ENCODE measurements around the gene ZNF618. TPM values are rescaled to one million over a fixed set of nuclear protein-coding genes. Genes with fewer than 3 reads are reported as not detected.

The ZNF618 gene
- total RNA-seq, 1 experiment from 2014 or later = 3.4 TPM

- no peak for DNase-seq (ENCODE audit: low spot score)
Measured at GRCh38 chr9:113911850-113912557, 35.9 kb downstream of the ZNF618 start.

- DNase-seq (ENCODE audit: low spot score) = no peak
Measured at GRCh38 chr9:113912816-113913215, 36.7 kb downstream of the ZNF618 start.

- no peak for DNase-seq (ENCODE audit: low spot score)
Measured at GRCh38 chr9:113913426-113914195, 37.5 kb downstream of the ZNF618 start.

- no peak for DNase-seq (ENCODE audit: low spot score)
Measured at GRCh38 chr9:113914517-113914916, 38.4 kb downstream of the ZNF618 start.

- DNase-seq (ENCODE audit: low spot score) = no peak
Measured at GRCh38 chr9:113915817-113916434, 39.8 kb downstream of the ZNF618 start.

- DNase-seq (ENCODE audit: low spot score) = no peak
Measured at GRCh38 chr9:113916931-113917330, 40.8 kb downstream of the ZNF618 start.

GRCh38 chr9:113918697-113919350, 42.7 kb downstream of the ZNF618 start:
- DNase-seq (ENCODE audit: low spot score) = no peak

GRCh38 chr9:113919382-113919781, 43.3 kb downstream of the ZNF618 start:
- no peak for DNase-seq (ENCODE audit: low spot score)

GRCh38 chr9:113919871-113920270, 43.8 kb downstream of the ZNF618 start:
- DNase-seq (ENCODE audit: low spot score) = no peak

GRCh38 chr9:113920872-113921271, 44.8 kb downstream of the ZNF618 start:
- DNase-seq (ENCODE audit: low spot score) = no peak

GRCh38 chr9:113921396-113921925, 45.4 kb downstream of the ZNF618 start:
- DNase-seq (ENCODE audit: low spot score) = no peak

GRCh38 chr9:113922160-113922559, 46.1 kb downstream of the ZNF618 start:
- no peak for DNase-seq (ENCODE audit: low spot score)

- DNase-seq (ENCODE audit: low spot score) = no peak
Measured at GRCh38 chr9:113926211-113926610, 50.1 kb downstream of the ZNF618 start.

- DNase-seq (ENCODE audit: low spot score) = no peak
Measured at GRCh38 chr9:113927277-113927676, 51.2 kb downstream of the ZNF618 start.

- no peak for DNase-seq (ENCODE audit: low spot score)
Measured at GRCh38 chr9:113928269-113928668, 52.2 kb downstream of the ZNF618 start.

- peak; percentile 95 for DNase-seq (ENCODE audit: low spot score)
Measured at GRCh38 chr9:113929634-113930389, 53.7 kb downstream of the ZNF618 start.

- no peak for DNase-seq (ENCODE audit: low spot score)
Measured at GRCh38 chr9:113930390-113930783, 54.3 kb downstream of the ZNF618 start.

- no peak for DNase-seq (ENCODE audit: low spot score)
Measured at GRCh38 chr9:113931140-113931539, 55.0 kb downstream of the ZNF618 start.

GRCh38 chr9:113931777-113932176, 55.7 kb downstream of the ZNF618 start:
- no peak for DNase-seq (ENCODE audit: low spot score)

GRCh38 chr9:113932906-113933584, 56.9 kb downstream of the ZNF618 start:
- no peak for DNase-seq (ENCODE audit: low spot score)

GRCh38 chr9:113933671-113934070, 57.6 kb downstream of the ZNF618 start:
- no peak for DNase-seq (ENCODE audit: low spot score)
